Fibroblast of lung (primary cell): ENCODE data around the gene SFI1.

ENCODE experiments used
- CTCF ChIP-seq, 2 donors: IDR thresholded peaks in 1 of 2; conservative IDR thresholded peaks in 1 of 2; 1 replicate in 1 of 2; 2 replicates in 1 of 2; pipeline ENCODE4 v1.5.1; 2011 to 2012; ENCODE audit warnings: low read length in 2 of 2, control low read depth in 1 of 2, inconsistent platforms in 1 of 2, low read depth in 1 of 2, mild to moderate bottlenecking in 1 of 2
- EZH2 ChIP-seq: IDR thresholded peaks from 2 replicates; pipeline ENCODE4 v1.5.1; 2012; ENCODE audit warnings: low read length, control low read depth, mild to moderate bottlenecking; ENCODE audit errors: missing control alignments

DNA sequence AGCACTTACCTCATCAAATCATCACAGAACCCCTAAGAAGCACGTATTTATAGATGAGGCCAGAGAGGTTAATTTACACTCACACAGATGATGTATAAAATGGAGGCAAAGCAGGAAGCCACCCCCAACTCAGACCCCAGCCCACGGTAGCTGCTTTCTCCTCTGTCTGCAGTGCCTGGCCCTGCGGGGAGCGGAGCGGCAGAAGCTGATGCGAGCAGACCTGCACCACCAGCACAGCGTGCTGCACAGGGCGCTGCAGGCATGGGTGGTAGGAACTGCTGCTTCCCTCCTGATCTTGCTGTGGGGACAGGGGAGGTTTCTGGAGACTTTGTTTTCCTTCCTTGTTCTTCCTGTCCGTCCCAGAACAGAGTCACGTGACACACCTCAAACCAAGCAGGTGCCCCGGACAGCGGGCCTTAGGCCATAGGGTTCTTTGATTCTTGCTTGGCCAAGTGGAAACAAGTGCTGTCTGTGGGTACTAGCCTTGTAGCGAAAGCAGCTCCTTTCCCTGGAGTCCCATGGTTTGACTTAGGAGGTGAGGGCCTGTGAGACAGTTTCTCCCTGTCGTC is 107.9 kb downstream of the SFI1 start:
- TF ChIP-seq CTCF (conservative IDR thresholded peaks at IDR 0.05 in 1 of 2, IDR thresholded peaks at IDR 0.05 in 1 of 2; ENCODE audit: low read depth in 1 of 2, low read length in 2 of 2) (no peak), EZH2 (no peak)
